Ishikawa (cell line): Measurements from ENCODE around the gene LTO1.
A peak's percentile ranks its signal among the peaks of the same experiment; 100 is the strongest.

Experiments
- CEBPB ChIP-seq: IDR thresholded peaks from 2 replicates; pipeline ENCODE4 v1.6.1; 2012
- CREB1 ChIP-seq: IDR thresholded peaks from 2 replicates; pipeline ENCODE4 v1.6.1; 2012; ENCODE audit warnings: low read depth
- EGR1 ChIP-seq: IDR thresholded peaks from 2 replicates; pipeline ENCODE4 v1.6.1; 2012
- EP300 ChIP-seq: IDR thresholded peaks from 2 replicates; pipeline ENCODE4 v1.6.1; 2012; ENCODE audit warnings: borderline replicate concordance
- FOXM1 ChIP-seq: IDR thresholded peaks from 2 replicates; pipeline ENCODE4 v1.6.1; 2012; ENCODE audit warnings: low read depth, borderline replicate concordance
- MAX ChIP-seq: IDR thresholded peaks from 2 replicates; pipeline ENCODE4 v1.6.1; 2012
- NFIC ChIP-seq: IDR thresholded peaks from 2 replicates; pipeline ENCODE4 v1.6.1; 2012
- RAD21 ChIP-seq: IDR thresholded peaks from 2 replicates; pipeline ENCODE4 v1.6.1; 2012; ENCODE audit warnings: low read depth
- TAF1 ChIP-seq: IDR thresholded peaks from 2 replicates; pipeline ENCODE4 v1.6.1; 2012; ENCODE audit warnings: low read depth, mild to moderate bottlenecking
- TCF12 ChIP-seq: IDR thresholded peaks from 2 replicates; pipeline ENCODE4 v1.6.1; 2012; ENCODE audit warnings: low read depth
- TEAD4 ChIP-seq: IDR thresholded peaks from 2 replicates; pipeline ENCODE4 v1.6.1; 2012
- YY1 ChIP-seq: IDR thresholded peaks from 2 replicates; pipeline ENCODE4 v1.6.1; 2012; ENCODE audit warnings: low read depth
- ZBTB7A ChIP-seq: IDR thresholded peaks from 2 replicates; pipeline ENCODE4 v1.6.1; 2012; ENCODE audit warnings: low read depth
- TF ChIP-seq, protein P1 (sequence below): IDR thresholded peaks from 2 replicates; pipeline ENCODE4 v1.6.1; 2012; ENCODE audit warnings: low read depth, mild to moderate bottlenecking
- TF ChIP-seq, protein P2 (sequence below): IDR thresholded peaks from 2 replicates; pipeline ENCODE4 v1.6.1; 2012

Gene LTO1

DNA sequence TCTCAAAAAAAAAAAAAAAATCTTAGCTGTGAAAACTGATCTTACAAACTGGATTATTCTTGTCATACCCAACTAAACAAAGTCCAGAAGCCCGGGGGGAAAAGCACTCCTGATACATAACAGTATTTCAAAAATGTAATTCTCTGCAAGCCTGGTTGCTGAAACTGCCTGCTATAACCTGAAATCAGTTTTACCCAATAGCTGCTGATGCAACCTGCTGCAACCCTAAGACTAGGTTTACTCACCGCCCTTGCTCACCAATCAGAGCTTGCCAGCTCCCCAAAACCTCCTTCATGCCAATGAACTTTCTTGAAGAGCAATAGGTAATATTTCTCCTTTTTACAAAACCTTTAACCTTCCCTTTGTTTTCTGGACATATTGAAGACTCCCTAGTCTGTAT, 16.3 kb upstream of the LTO1 start:
- TF ChIP-seq EP300 (no peak), CEBPB (peak; percentile 70)

GRCh38 chr11:69689484-69690319, 14.5 kb upstream of the LTO1 start:
- TF ChIP-seq EGR1 (no peak), CREB1 (no peak), TAF1 (no peak), YY1 (no peak), TEAD4 (no peak), TCF12 (no peak), EP300 (no peak), CEBPB (no peak), MAX (no peak), FOXM1 (no peak), ZBTB7A (no peak), RAD21 (no peak), NFIC (no peak)
- TF ChIP-seq, protein P1, sequence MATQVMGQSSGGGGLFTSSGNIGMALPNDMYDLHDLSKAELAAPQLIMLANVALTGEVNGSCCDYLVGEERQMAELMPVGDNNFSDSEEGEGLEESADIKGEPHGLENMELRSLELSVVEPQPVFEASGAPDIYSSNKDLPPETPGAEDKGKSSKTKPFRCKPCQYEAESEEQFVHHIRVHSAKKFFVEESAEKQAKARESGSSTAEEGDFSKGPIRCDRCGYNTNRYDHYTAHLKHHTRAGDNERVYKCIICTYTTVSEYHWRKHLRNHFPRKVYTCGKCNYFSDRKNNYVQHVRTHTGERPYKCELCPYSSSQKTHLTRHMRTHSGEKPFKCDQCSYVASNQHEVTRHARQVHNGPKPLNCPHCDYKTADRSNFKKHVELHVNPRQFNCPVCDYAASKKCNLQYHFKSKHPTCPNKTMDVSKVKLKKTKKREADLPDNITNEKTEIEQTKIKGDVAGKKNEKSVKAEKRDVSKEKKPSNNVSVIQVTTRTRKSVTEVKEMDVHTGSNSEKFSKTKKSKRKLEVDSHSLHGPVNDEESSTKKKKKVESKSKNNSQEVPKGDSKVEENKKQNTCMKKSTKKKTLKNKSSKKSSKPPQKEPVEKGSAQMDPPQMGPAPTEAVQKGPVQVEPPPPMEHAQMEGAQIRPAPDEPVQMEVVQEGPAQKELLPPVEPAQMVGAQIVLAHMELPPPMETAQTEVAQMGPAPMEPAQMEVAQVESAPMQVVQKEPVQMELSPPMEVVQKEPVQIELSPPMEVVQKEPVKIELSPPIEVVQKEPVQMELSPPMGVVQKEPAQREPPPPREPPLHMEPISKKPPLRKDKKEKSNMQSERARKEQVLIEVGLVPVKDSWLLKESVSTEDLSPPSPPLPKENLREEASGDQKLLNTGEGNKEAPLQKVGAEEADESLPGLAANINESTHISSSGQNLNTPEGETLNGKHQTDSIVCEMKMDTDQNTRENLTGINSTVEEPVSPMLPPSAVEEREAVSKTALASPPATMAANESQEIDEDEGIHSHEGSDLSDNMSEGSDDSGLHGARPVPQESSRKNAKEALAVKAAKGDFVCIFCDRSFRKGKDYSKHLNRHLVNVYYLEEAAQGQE: no peak
- TF ChIP-seq, protein P2, sequence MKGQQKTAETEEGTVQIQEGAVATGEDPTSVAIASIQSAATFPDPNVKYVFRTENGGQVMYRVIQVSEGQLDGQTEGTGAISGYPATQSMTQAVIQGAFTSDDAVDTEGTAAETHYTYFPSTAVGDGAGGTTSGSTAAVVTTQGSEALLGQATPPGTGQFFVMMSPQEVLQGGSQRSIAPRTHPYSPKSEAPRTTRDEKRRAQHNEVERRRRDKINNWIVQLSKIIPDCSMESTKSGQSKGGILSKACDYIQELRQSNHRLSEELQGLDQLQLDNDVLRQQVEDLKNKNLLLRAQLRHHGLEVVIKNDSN: no peak

GRCh38 chr11:69687969-69688771, 13.0 kb upstream of the LTO1 start:
- 0 out of 2 replicates have a peak, but pooled peaks have one; percentile 11 for TF ChIP-seq TEAD4
- peak; percentile 52 for TF ChIP-seq NFIC
- peak; percentile 23; the same call in 1 of the 2 replicates for TF ChIP-seq EP300
- peak; percentile 80 for TF ChIP-seq MAX

GRCh38 chr11:69686856-69687255, 11.7 kb upstream of the LTO1 start:
- TF ChIP-seq TAF1 (no peak), NFIC (no peak), RAD21 (no peak), EGR1 (no peak), YY1 (no peak), CEBPB (no peak), TCF12 (no peak), FOXM1 (no peak), CREB1 (no peak)
- TF ChIP-seq, protein P2: no peak
- TF ChIP-seq, protein P1: no peak

DNA sequence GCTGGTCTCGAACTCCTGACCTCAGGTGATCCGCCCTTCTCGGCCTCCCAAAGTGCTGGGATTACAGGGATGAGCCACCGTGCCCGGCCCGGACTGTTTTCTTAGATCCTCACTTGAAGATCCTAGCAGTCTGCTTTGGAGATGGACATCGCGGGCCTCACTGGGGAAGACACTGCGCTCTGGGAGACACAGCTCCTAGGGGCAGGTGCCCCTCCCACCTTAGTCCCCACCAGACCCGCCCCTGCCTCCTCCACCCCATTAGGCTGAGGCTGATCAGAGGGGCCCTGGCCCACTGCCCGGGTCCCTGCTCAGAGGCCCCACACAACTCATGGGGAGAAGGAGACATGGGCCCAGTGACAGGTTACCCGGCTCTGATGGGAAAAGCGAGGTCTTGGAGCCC, 11.3 kb upstream of the LTO1 start:
- TF ChIP-seq EP300 (no peak), YY1 (no peak), TCF12 (no peak), MAX (no peak), EGR1 (no peak), RAD21 (no peak), TEAD4 (no peak), CREB1 (no peak), NFIC (no peak)
- TF ChIP-seq, protein P1: no peak
- TF ChIP-seq, protein P2: no peak
